Activated CD8-positive, alpha-beta memory T cell treated with anti-CD3 and anti-CD28 coated beads for 24 hours (primary cell): Measurements from ENCODE around the gene ZNF638.

ENCODE experiments used
- DNase-seq: peaks from one replicate; pipeline ENCODE4 v3.0.0-alpha.2; 2020

Gene ZNF638

GRCh38 chr2:71337776-71338175 lies 6.2 kb downstream of the ZNF638 start:
- no peak for DNase-seq

- DNase-seq = no peak
These were observed 8.1 kb downstream of the ZNF638 start for GRCh38 chr2:71339685-71340084.

- DNase-seq = no peak
These were observed 8.6 kb downstream of the ZNF638 start for GRCh38 chr2:71340176-71340575.

GRCh38 chr2:71341645-71342044 lies 10.1 kb downstream of the ZNF638 start:
- DNase-seq = no peak

- no peak for DNase-seq
These were observed 14.5 kb downstream of the ZNF638 start for GRCh38 chr2:71346065-71346464.

GRCh38 chr2:71347517-71347916 lies 15.9 kb downstream of the ZNF638 start:
- DNase-seq = no peak

- DNase-seq = no peak
These were observed 16.7 kb downstream of the ZNF638 start for GRCh38 chr2:71348302-71348701.

GRCh38 chr2:71353248-71353647 lies 21.7 kb downstream of the ZNF638 start:
- DNase-seq = no peak

GRCh38 chr2:71358931-71359671 lies 27.5 kb downstream of the ZNF638 start:
- no peak for DNase-seq

- DNase-seq = no peak
These were observed 28.9 kb downstream of the ZNF638 start for GRCh38 chr2:71360434-71360975.

- DNase-seq = no peak
These were observed 30.0 kb downstream of the ZNF638 start for GRCh38 chr2:71361631-71362030.

- DNase-seq = no peak
These were observed 30.9 kb downstream of the ZNF638 start for GRCh38 chr2:71362447-71362846.

- no peak for DNase-seq
These were observed 38.4 kb downstream of the ZNF638 start for GRCh38 chr2:71370015-71370414.

- no peak for DNase-seq
These were observed 40.5 kb downstream of the ZNF638 start for GRCh38 chr2:71372042-71372441.

GRCh38 chr2:71379086-71379485 lies 47.5 kb downstream of the ZNF638 start:
- DNase-seq = no peak

- DNase-seq = no peak
These were observed 49.1 kb downstream of the ZNF638 start for GRCh38 chr2:71380665-71381064.

GRCh38 chr2:71385012-71385411 lies 53.4 kb downstream of the ZNF638 start:
- no peak for DNase-seq

GRCh38 chr2:71388214-71388613 lies 56.6 kb downstream of the ZNF638 start:
- no peak for DNase-seq

- DNase-seq = no peak
These were observed 57.9 kb downstream of the ZNF638 start for GRCh38 chr2:71389384-71390072.

- no peak for DNase-seq
These were observed 61.6 kb downstream of the ZNF638 start for GRCh38 chr2:71393216-71393615.

GRCh38 chr2:71395471-71395870 lies 63.9 kb downstream of the ZNF638 start:
- no peak for DNase-seq

GRCh38 chr2:71402427-71402826 lies 70.8 kb downstream of the ZNF638 start:
- DNase-seq = no peak

- DNase-seq = no peak
These were observed 78.0 kb downstream of the ZNF638 start for GRCh38 chr2:71409611-71410010.

GRCh38 chr2:71410696-71411095 lies 79.1 kb downstream of the ZNF638 start:
- no peak for DNase-seq
